ENCODE measurements around the gene FUCA2.

FUCA2 gene

DNA sequence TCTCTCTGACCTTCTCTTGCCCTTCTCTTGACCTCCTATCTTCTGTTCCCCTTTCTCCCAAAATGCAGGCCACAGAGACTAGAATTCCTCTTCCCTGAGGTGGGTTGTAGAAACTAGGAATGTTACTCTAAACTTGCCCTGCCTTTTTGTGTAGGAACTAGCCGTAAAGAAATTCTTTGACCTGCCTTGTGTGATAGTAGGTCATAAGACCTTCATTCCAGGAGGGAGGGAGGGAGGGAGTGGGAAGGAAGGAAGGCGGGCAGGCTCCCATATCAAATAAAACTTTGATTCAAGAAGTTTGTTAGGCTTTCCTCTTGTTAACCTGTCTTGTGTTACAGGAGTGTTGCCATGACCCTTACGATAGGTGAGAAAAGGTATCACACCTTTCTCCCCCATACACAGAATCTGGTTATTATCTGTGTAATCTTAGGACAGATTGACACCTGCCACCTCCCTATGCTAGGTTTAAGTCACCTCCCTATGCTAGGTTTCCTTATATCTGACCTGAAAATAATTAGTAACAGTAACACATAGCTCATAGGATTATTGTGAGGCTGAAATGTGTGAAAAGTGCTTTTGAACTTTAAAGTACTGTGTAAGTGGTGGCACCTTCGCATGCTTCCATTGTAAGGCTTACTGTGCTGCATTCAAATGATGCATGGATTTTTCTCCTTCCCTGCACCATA is 32.6 kb upstream of the FUCA2 start:
- H3K79me2 ChIP-seq (ENCODE audit: insufficient read depth, low read length): peaks cover 44% of the 10 kb centered on the region
- no peaks in the 10 kb centered on the region for H3K27me3 ChIP-seq (ENCODE audit: insufficient read depth, low read length, poor library complexity, severe bottlenecking)
- no peaks in the 10 kb centered on the region for H3K9me2 ChIP-seq (replicated peaks; ENCODE audit: low read depth, low read length)
- H2AFZ ChIP-seq (ENCODE audit: low read length): no peak overlapping the region
- TF ChIP-seq, protein P1, sequence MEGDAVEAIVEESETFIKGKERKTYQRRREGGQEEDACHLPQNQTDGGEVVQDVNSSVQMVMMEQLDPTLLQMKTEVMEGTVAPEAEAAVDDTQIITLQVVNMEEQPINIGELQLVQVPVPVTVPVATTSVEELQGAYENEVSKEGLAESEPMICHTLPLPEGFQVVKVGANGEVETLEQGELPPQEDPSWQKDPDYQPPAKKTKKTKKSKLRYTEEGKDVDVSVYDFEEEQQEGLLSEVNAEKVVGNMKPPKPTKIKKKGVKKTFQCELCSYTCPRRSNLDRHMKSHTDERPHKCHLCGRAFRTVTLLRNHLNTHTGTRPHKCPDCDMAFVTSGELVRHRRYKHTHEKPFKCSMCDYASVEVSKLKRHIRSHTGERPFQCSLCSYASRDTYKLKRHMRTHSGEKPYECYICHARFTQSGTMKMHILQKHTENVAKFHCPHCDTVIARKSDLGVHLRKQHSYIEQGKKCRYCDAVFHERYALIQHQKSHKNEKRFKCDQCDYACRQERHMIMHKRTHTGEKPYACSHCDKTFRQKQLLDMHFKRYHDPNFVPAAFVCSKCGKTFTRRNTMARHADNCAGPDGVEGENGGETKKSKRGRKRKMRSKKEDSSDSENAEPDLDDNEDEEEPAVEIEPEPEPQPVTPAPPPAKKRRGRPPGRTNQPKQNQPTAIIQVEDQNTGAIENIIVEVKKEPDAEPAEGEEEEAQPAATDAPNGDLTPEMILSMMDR (conservative IDR thresholded peaks at IDR 0.05; ENCODE audit: low read length): no peak
- TF ChIP-seq EZH2phosphoT487 (IDR thresholded peaks at IDR 0.05; ENCODE audit: borderline replicate concordance): no peak
- no peak overlapping the region for H3K4me3 ChIP-seq (ENCODE audit: low read length, poor library complexity, severe bottlenecking)
- H3K4me2 ChIP-seq (ENCODE audit: low read depth, low read length, poor library complexity, severe bottlenecking): no peak overlapping the region
- no peaks in the 10 kb centered on the region for H3F3A ChIP-seq (ENCODE audit: low read depth)
- H3K9ac ChIP-seq (ENCODE audit: low read depth, low read length, poor library complexity, severe bottlenecking): no peak overlapping the region
- H3K9me3 ChIP-seq (ENCODE audit: insufficient read depth, low read depth, low read length): no peaks in the 10 kb centered on the region
- no peaks in the 10 kb centered on the region for H4K20me1 ChIP-seq (ENCODE audit: insufficient read depth, low read length, poor library complexity, severe bottlenecking)
- no peaks in the 10 kb centered on the region for H3K36me3 ChIP-seq (ENCODE audit: insufficient read depth, low read length)
- H3K4me1 ChIP-seq (ENCODE audit: insufficient read depth, low read length, poor library complexity, severe bottlenecking): peaks cover 29% of the 10 kb centered on the region

DNA sequence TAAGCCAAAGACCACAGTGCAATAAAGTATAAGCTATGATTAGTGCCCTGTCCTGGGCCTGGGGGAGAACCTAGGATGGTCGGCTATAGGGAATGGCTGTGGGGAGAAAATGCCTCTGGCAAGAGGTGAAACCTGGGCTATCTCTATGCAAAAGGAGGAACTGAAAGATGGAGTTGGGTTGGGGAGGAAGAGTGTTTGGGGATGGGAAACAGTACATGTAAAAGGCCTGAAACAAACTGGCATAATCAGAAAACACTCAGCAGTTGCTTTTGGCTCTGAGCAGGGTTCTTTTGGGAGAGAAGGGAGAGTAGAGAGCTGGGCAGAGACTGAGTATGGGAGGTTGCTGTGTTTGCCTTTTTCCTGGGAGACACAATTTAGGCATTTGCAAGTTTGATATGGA is 31.9 kb upstream of the FUCA2 start:
- Histone ChIP-seq H3K4me1 (ENCODE audit: insufficient read depth, low read length, poor library complexity, severe bottlenecking) (peaks cover 33% of the 10 kb centered on the region), H2AFZ (ENCODE audit: low read length) (no peak overlapping the region)

DNA sequence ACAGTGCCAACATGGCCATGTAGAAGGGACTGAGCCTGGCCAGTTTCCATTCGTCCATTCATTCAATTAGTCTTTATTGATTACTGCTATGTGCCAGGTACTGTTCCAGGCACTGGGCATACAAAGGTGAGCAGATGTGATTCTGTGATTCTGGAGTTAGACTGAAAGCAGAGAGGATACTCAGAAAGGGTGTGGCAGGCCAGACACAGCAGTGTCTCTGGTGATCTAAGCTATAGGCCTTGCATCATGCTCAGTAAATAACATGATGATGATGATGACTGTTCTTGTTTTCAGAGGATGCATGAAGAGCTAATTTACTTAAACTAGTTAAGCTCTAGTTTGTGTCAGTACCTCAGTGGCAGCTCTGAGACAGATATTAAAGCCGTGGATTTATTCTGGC is 31.4 kb upstream of the FUCA2 start:
- H3K4me2 ChIP-seq (ENCODE audit: low read depth, low read length, poor library complexity, severe bottlenecking): no peak overlapping the region
- H3K36me3 ChIP-seq (ENCODE audit: insufficient read depth, low read length): no peaks in the 10 kb centered on the region

More for the DNA sequence above, 31.9 kb upstream of the FUCA2 start:
- H3K4me3 ChIP-seq (ENCODE audit: low read length, poor library complexity, severe bottlenecking): no peak overlapping the region
- no peaks in the 10 kb centered on the region for H4K20me1 ChIP-seq (ENCODE audit: insufficient read depth, low read length, poor library complexity, severe bottlenecking)
- no peak for TF ChIP-seq EZH2phosphoT487 (IDR thresholded peaks at IDR 0.05; ENCODE audit: borderline replicate concordance)
- TF ChIP-seq, protein P1 (conservative IDR thresholded peaks at IDR 0.05; ENCODE audit: low read length): no peak
- H3F3A ChIP-seq (ENCODE audit: low read depth): no peaks in the 10 kb centered on the region
- peaks cover 51% of the 10 kb centered on the region for H3K79me2 ChIP-seq (ENCODE audit: insufficient read depth, low read length)
- no peaks in the 10 kb centered on the region for H3K9me2 ChIP-seq (replicated peaks; ENCODE audit: low read depth, low read length)
- no peak overlapping the region for H3K9ac ChIP-seq (ENCODE audit: low read depth, low read length, poor library complexity, severe bottlenecking)
- no peaks in the 10 kb centered on the region for H3K36me3 ChIP-seq (ENCODE audit: insufficient read depth, low read length)
- no peaks in the 10 kb centered on the region for H3K27me3 ChIP-seq (ENCODE audit: insufficient read depth, low read length, poor library complexity, severe bottlenecking)
- H3K9me3 ChIP-seq (ENCODE audit: insufficient read depth, low read depth, low read length): no peaks in the 10 kb centered on the region
- no peak overlapping the region for H3K4me2 ChIP-seq (ENCODE audit: low read depth, low read length, poor library complexity, severe bottlenecking)

More for the DNA sequence above, 31.4 kb upstream of the FUCA2 start:
- Histone ChIP-seq H2AFZ (ENCODE audit: low read length) (no peak overlapping the region), H3K4me1 (ENCODE audit: insufficient read depth, low read length, poor library complexity, severe bottlenecking) (peaks cover 38% of the 10 kb centered on the region), H3K9ac (ENCODE audit: low read depth, low read length, poor library complexity, severe bottlenecking) (no peak overlapping the region), H3F3A (ENCODE audit: low read depth) (no peaks in the 10 kb centered on the region), H3K4me3 (ENCODE audit: low read length, poor library complexity, severe bottlenecking) (no peak overlapping the region), H3K27me3 (ENCODE audit: insufficient read depth, low read length, poor library complexity, severe bottlenecking) (no peaks in the 10 kb centered on the region), H3K9me2 (replicated peaks; ENCODE audit: low read depth, low read length) (no peaks in the 10 kb centered on the region), H4K20me1 (ENCODE audit: insufficient read depth, low read length, poor library complexity, severe bottlenecking) (no peaks in the 10 kb centered on the region), H3K79me2 (ENCODE audit: insufficient read depth, low read length) (peaks cover 56% of the 10 kb centered on the region), H3K9me3 (ENCODE audit: insufficient read depth, low read depth, low read length) (no peaks in the 10 kb centered on the region)
- TF ChIP-seq, protein P1 (conservative IDR thresholded peaks at IDR 0.05; ENCODE audit: low read length): no peak
- TF ChIP-seq EZH2phosphoT487 (IDR thresholded peaks at IDR 0.05; ENCODE audit: borderline replicate concordance): no peak
